HFF-Myc (cell line): Measurements from ENCODE around the gene ARMC2.
"Not testable (repeated sequence)": the region's sequence is repeated elsewhere in the genome, so short reads cannot be mapped to it uniquely, and the experiment has no call there.

Experiments used
- DNase-seq: peaks from one replicate; pipeline ENCODE4 v3.0.0-alpha.2; 2011; ENCODE audit warnings: low read depth; ENCODE audit errors: extremely low read depth
- H3K4me3 ChIP-seq: replicated peaks from 2 replicates; pipeline ENCODE4 v1.5.1; 2011; ENCODE audit warnings: low read depth, mild to moderate bottlenecking, control low read depth, low read length
- CTCF ChIP-seq: IDR thresholded peaks from 2 replicates; pipeline ENCODE4 v1.5.1; 2012; ENCODE audit warnings: mild to moderate bottlenecking, low read depth, low read length, control low read depth; ENCODE audit errors: missing control alignments

The ARMC2 gene

GRCh38 chr6:108810057-108810643 is 38.1 kb upstream of the ARMC2 start:
- no peak overlapping the region for H3K4me3 ChIP-seq
- TF ChIP-seq CTCF, result no peak
- no peak for DNase-seq

- DNase-seq, result no peak
- TF ChIP-seq CTCF, result no peak
- H3K4me3 ChIP-seq, result no peak overlapping the region
Observed at GRCh38 chr6:108811490-108811889, 36.7 kb upstream of the ARMC2 start.

GRCh38 chr6:108813218-108813617 is 35.0 kb upstream of the ARMC2 start:
- not testable (repeated sequence) for DNase-seq, H3K4me3 ChIP-seq

GRCh38 chr6:108817276-108817675 is 30.9 kb upstream of the ARMC2 start:
- H3K4me3 ChIP-seq, DNase-seq: not testable (repeated sequence)

- no peak for TF ChIP-seq CTCF
- H3K4me3 ChIP-seq, result no peak overlapping the region
- no peak for DNase-seq
Observed at GRCh38 chr6:108820006-108820405, 28.2 kb upstream of the ARMC2 start.

- TF ChIP-seq CTCF, result no peak
- DNase-seq, result no peak
- no peak overlapping the region for H3K4me3 ChIP-seq
Observed at GRCh38 chr6:108822401-108822800, 25.8 kb upstream of the ARMC2 start.

- no peak for DNase-seq
- no peak for TF ChIP-seq CTCF
- no peak overlapping the region for H3K4me3 ChIP-seq
Observed at GRCh38 chr6:108825326-108825725, 22.9 kb upstream of the ARMC2 start.

- DNase-seq, result no peak
- no peak overlapping the region for H3K4me3 ChIP-seq
- TF ChIP-seq CTCF, result no peak
Observed at GRCh38 chr6:108831104-108831503, 17.1 kb upstream of the ARMC2 start.
